Right lobe of liver (tissue), 4 donors: ENCODE results near the gene KRTAP5-1.

Source experiments
- POLR2A ChIP-seq: fragments of 450-650 bp; IDR thresholded peaks from one replicate; pipeline ENCODE4 v1.6.1; 2017; ENCODE audit warnings: antibody characterized with exemption, mild to moderate bottlenecking
- TF ChIP-seq, protein P1 (sequence below), 4 donors: fragments of 200-600 bp in 3 of 4; fragments of 450-650 bp in 1 of 4; IDR thresholded peaks; one replicate each; pipeline versions ENCODE4 v1.5.1 to v1.8.0; 2016 to 2022; ENCODE audit warnings: antibody characterized with exemption in 4 of 4, mild to moderate bottlenecking in 2 of 4
- donor health status: DM: no; HTN: no; CAD: no.
- donor health status: DM: no; HTN: no; CAD: no.
- donor health status: DM: no; HTN: yes; CAD: no.

GRCh38 chr11:1568441-1568911, 16.6 kb downstream of the KRTAP5-1 start:
- TF ChIP-seq, protein P1, sequence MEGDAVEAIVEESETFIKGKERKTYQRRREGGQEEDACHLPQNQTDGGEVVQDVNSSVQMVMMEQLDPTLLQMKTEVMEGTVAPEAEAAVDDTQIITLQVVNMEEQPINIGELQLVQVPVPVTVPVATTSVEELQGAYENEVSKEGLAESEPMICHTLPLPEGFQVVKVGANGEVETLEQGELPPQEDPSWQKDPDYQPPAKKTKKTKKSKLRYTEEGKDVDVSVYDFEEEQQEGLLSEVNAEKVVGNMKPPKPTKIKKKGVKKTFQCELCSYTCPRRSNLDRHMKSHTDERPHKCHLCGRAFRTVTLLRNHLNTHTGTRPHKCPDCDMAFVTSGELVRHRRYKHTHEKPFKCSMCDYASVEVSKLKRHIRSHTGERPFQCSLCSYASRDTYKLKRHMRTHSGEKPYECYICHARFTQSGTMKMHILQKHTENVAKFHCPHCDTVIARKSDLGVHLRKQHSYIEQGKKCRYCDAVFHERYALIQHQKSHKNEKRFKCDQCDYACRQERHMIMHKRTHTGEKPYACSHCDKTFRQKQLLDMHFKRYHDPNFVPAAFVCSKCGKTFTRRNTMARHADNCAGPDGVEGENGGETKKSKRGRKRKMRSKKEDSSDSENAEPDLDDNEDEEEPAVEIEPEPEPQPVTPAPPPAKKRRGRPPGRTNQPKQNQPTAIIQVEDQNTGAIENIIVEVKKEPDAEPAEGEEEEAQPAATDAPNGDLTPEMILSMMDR (IDR thresholded peaks at IDR 0.05) = no peak
- TF ChIP-seq POLR2A = no peak
